Fibroblast of the aortic adventitia (primary cell): ENCODE data around the gene BTBD18. TPM values are rescaled to one million over a fixed set of nuclear protein-coding genes. Genes with fewer than 3 reads are reported as not detected.
A peak's percentile ranks its signal among the peaks of the same experiment; 100 is the strongest.

Source experiments
- DNase-seq: peaks from one replicate; pipeline ENCODE4 v3.0.0-alpha.2; 2010; ENCODE audit warnings: low read depth
- H3K4me3 ChIP-seq: 2 replicates; pipeline ENCODE4 v1.5.1; 2011; ENCODE audit warnings: low read depth, mild to moderate bottlenecking, control low read depth, low read length, moderate library complexity
- total RNA-seq: library from RNA; depleted of rRNA; stranded (reverse); fragments of >200 nt; gene quantifications from 2 replicates; pipeline ENCODE4 v1.2.3, GENCODE V29; 2012; ENCODE audit warnings: low replicate concordance
- TF ChIP-seq, protein P1 (sequence below): IDR thresholded peaks from 2 replicates; pipeline ENCODE4 v1.5.1; 2011; ENCODE audit warnings: mild to moderate bottlenecking, low read length, control low read depth, inconsistent platforms; ENCODE audit not compliant: insufficient read depth

The BTBD18 gene, protein sequence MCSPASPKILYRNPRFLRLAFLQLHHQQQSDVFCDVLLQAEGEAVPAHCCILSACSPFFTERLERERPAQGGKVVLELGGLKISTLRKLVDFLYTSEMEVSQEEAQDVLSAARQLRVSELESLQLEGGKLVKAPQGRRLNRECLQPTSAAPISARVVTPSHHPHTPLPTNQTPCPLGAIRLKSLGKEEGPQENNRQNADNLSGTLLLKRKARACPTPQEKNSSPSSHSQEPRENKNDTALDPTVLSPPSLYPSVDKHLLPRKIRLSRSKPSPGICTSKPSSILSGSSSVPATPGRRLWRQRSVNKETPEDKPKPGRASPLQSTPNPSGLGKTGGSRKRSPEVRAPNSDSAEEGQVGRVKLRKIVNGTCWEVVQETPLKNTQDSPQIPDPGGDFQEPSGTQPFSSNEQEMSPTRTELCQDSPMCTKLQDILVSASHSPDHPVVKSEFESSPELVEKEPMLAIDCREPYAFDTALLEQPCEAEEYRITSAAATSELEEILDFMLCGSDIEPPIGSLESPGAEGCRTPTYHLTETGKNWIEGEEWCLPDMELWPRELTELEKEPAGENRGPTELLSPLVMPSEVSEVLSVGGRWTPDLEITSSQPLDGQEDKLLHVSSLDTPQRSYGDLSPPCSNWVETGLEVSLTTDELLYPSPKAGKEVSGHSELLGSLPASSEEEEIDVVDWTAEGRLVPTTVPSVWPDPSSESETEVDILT
- total RNA-seq = 0.09 TPM in 1 of 2 replicates, not detected in the other

DNA sequence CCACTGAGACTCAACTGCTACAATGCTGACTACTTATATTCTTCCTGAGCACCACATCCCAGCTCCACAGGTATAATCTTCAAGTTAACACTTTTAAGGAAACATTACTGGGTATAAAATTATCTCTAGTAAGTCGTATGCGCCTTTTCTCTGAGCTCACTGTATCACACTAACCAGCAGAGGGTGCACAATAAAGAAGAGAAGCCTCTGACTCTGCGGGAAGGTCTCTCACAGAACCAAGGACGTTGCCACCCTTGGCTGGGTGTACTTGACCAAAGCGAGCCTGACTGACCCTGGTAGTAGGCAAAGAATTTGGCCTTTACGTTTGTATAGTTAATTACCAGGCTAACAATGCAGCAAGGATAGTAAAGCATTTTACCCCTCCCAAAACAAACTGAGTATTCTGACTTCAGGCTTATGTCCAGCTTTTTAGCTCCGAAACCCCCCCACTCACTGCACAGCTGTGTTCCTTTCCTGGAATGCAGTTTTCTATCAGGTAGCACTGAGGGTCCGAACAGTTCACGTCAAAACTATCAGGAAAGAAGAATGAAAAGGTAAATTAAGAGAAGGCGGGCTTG, at the start of gene BTBD18:
TSS of gene BTBD18 (minus strand) at position 144 of the 578 bp plus-strand sequence. CDS start 631 bp downstream, outside the sequence.
- no peak within 1 kb of the TSS for H3K4me3 ChIP-seq
- TF ChIP-seq, protein P1, sequence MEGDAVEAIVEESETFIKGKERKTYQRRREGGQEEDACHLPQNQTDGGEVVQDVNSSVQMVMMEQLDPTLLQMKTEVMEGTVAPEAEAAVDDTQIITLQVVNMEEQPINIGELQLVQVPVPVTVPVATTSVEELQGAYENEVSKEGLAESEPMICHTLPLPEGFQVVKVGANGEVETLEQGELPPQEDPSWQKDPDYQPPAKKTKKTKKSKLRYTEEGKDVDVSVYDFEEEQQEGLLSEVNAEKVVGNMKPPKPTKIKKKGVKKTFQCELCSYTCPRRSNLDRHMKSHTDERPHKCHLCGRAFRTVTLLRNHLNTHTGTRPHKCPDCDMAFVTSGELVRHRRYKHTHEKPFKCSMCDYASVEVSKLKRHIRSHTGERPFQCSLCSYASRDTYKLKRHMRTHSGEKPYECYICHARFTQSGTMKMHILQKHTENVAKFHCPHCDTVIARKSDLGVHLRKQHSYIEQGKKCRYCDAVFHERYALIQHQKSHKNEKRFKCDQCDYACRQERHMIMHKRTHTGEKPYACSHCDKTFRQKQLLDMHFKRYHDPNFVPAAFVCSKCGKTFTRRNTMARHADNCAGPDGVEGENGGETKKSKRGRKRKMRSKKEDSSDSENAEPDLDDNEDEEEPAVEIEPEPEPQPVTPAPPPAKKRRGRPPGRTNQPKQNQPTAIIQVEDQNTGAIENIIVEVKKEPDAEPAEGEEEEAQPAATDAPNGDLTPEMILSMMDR = peak; percentile 59
- DNase-seq = peak; percentile 71

DNA sequence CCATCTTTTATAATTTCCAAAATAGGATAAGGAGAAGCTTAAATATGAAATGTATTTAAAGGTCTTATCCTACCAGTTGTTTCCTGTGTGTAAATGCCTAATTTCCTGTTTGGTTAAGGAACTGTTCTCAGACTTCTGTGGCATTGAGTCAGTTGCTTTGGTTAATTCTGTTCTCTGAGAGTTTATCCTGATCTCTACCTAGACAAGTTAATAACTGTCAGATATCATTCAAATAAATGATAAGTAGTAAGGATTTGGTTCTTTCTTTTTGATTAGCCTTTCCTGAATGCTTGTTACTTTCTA, 49.5 kb upstream of the BTBD18 start:
- H3K4me3 ChIP-seq = no peak overlapping the region
- TF ChIP-seq, protein P1 = no peak

DNA sequence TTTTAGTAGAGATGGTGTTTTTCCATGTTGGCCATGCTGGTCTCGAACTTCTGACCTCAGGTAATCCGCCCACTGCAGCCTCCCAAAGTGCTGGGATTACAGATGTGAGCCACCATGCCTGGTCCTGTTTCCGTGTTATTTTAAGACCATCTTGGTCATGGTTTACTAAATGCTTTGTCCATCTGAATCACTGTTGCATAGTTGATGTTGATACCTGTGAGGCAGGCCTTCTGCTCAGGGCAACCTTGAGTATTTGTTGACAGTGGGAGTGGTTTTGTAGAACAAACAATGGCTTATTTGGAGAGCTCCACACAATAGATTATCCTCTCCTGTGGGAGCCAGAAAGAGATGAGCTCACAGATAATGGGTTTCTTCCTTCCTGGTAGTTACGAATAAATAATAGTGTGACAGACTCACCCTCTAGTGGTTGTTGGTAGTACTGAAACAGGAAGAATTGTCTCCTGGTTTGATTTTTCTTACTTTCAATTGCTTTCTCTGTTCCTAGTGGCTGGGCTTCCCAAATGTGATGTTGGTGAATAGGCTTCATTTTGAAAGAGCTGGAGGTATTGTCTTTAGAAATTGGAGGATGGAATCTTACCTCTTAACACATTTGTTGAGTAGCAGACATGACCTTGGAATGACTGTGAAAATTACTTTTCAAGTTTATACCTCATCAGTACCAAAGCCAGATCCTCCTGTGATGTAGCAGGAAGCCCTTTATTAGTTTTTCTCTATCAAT, 49.0 kb upstream of the BTBD18 start:
- TF ChIP-seq, protein P1 = peak; percentile 82
- peak; percentile 81 for DNase-seq
- no peak overlapping the region for H3K4me3 ChIP-seq

More for the DNA sequence above, 49.5 kb upstream of the BTBD18 start:
- DNase-seq = no peak

DNA sequence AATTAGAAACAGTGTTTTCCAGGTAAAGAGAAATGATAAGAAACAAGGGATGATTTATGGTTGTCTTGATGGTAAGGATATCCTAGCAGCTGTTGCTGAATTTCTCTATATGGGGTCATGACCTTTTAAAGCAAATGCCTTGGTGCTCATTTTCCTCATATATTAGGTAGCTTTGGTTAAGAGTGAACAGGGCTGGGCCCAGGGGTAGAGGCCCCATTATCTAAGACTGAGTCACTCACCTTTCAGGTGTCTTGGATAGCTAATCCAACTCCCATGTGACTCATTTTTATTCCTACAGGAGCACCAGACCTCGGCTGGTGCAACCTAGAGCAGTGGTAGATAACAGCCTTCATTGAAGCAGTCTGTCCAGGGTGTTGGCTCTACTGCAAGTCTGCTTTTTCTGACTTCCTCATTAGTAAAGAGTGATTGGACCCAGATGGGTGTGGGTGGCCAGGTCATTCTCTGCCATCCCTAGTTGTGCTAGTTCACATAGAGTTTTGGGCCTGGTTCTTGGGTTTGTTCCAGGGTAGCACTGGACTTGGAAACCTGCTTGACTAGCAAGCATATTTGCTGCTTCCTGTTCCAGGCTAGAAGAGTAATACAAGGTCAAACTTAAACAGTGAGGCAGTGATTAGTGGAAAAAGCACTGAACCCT, 47.4 kb upstream of the BTBD18 start:
- TF ChIP-seq, protein P1 = no peak
- no peak overlapping the region for H3K4me3 ChIP-seq
- DNase-seq = peak; percentile 89

DNA sequence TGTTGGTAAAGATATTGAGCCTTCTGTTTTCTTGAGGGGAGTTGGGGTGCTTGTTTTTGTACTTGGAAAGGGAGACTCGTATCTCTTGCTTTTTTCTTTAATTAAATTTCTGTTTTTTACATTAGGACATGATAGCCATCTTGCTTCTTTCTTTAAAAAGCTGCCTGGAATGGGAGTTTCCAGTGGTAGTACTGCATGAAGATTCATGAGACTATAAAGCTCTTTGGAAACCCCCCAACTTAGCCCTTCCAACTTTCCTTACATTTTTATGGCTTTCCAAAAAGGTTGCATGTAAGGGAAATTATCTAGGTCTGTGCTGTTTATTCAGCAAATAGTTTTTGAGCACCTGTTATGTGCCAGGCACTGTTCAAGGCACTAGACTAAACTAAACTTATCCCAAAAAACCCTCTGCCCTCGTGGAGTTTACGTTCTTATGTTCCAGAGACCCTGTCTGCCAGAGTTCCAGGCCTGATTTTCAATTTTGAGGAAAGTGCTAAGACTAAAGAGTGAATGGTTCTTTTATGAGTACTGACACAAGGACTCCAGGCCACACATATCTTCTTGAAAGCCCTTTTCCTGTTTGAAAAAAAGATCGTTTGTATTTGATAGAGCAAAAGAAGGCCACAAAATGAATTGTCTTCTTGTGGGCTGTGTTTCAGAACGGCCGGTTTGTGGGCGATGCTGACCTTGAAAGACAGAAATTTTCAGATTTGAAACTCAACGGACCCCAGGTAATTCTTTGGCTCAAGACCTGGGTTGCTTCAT, 41.9 kb upstream of the BTBD18 start:
- no peak for DNase-seq
- TF ChIP-seq, protein P1 = no peak
- no peak overlapping the region for H3K4me3 ChIP-seq
